Activated CD4-positive, alpha-beta T cell treated with anti-CD3 and anti-CD28 coated beads, Interleukin-2, amount 10 ng/mL, durations not matched to agents 24 days and 14 days (primary cell): Measurements from ENCODE around the gene TAOK1. TPM values are rescaled to one million over a fixed set of nuclear protein-coding genes. Genes with fewer than 3 reads are reported as not detected.

Experiments used
- DNase-seq: peaks from one replicate; pipeline ENCODE4 v3.0.0; 2022
- H3K27ac Mint-ChIP-seq: one replicate; pipeline ENCODE4 v1.8.0; 2022; ENCODE audit warnings: mild to moderate bottlenecking, mixed read lengths
- H3K27me3 Mint-ChIP-seq: one replicate; pipeline ENCODE4 v1.8.0; 2022; ENCODE audit warnings: mixed read lengths
- H3K36me3 Mint-ChIP-seq: one replicate; pipeline ENCODE4 v1.8.0; 2022; ENCODE audit warnings: low read depth, mild to moderate bottlenecking, mixed read lengths
- H3K4me1 Mint-ChIP-seq: one replicate; pipeline ENCODE4 v1.8.0; 2021; ENCODE audit warnings: mixed read lengths
- H3K4me3 Mint-ChIP-seq: one replicate; pipeline ENCODE4 v1.8.0; 2022; ENCODE audit warnings: mild to moderate bottlenecking, moderate library complexity, mixed read lengths
- H3K9me3 Mint-ChIP-seq: one replicate; pipeline ENCODE4 v1.8.0; 2021; ENCODE audit warnings: mixed read lengths
- intact Hi-C: fragments of 100-400 bp; cut with micrococcal nuclease; formaldehyde crosslinking; loops from one replicate; pipeline ENCODE4 v1.15.1; 2023
- total RNA-seq: library from RNA; stranded (reverse); gene quantifications from 2 replicates; pipeline ENCODE4 v1.2.3, GENCODE V29; 2022

Gene TAOK1
- total RNA-seq, 1 donor from 2014 or later, result 43.2 TPM

- H3K4me1 Mint-ChIP-seq, result peaks cover 3% of the 10 kb centered on the region
- H3K36me3 Mint-ChIP-seq, result no peaks in the 10 kb centered on the region
- intact Hi-C loops, result no loop called here
Observed at GRCh38 chr17:29359777-29360176, 30.4 kb upstream of the TAOK1 start.

GRCh38 chr17:29363716-29364115, 26.4 kb upstream of the TAOK1 start:
- no peaks in the 10 kb centered on the region for H3K27me3 Mint-ChIP-seq
- no peaks in the 10 kb centered on the region for H3K4me1 Mint-ChIP-seq
- DNase-seq, result no peak
- no peak overlapping the region for H3K27ac Mint-ChIP-seq
- intact Hi-C loops, result no loop called here
- H3K4me3 Mint-ChIP-seq, result no peak overlapping the region
- no peaks in the 10 kb centered on the region for H3K9me3 Mint-ChIP-seq
- H3K36me3 Mint-ChIP-seq, result no peaks in the 10 kb centered on the region

More at GRCh38 chr17:29359777-29360176, 30.4 kb upstream of the TAOK1 start:
- Mint-ChIP-seq H3K9me3 (no peaks in the 10 kb centered on the region), H3K4me3 (no peak overlapping the region), H3K27me3 (no peaks in the 10 kb centered on the region), H3K27ac (no peak overlapping the region)
- no peak for DNase-seq

GRCh38 chr17:29364691-29365090, 25.5 kb upstream of the TAOK1 start:
- no peak for DNase-seq
- Mint-ChIP-seq H3K4me3 (no peak overlapping the region), H3K4me1 (no peaks in the 10 kb centered on the region), H3K27me3 (no peaks in the 10 kb centered on the region), H3K27ac (no peak overlapping the region), H3K36me3 (no peaks in the 10 kb centered on the region), H3K9me3 (no peaks in the 10 kb centered on the region)
- intact Hi-C loops, result no loop called here

GRCh38 chr17:29368161-29368560, 22.0 kb upstream of the TAOK1 start:
- intact Hi-C loops, result no loop called here
- no peak overlapping the region for H3K4me3 Mint-ChIP-seq
- H3K4me1 Mint-ChIP-seq, result no peaks in the 10 kb centered on the region
- H3K36me3 Mint-ChIP-seq, result no peaks in the 10 kb centered on the region
- no peak overlapping the region for H3K27ac Mint-ChIP-seq
- no peaks in the 10 kb centered on the region for H3K27me3 Mint-ChIP-seq
- DNase-seq, result no peak
- H3K9me3 Mint-ChIP-seq, result no peaks in the 10 kb centered on the region

GRCh38 chr17:29368926-29369325, 21.2 kb upstream of the TAOK1 start:
- no peak for DNase-seq
- H3K4me3 Mint-ChIP-seq, result no peak overlapping the region
- no peaks in the 10 kb centered on the region for H3K27me3 Mint-ChIP-seq
- H3K27ac Mint-ChIP-seq, result no peak overlapping the region
- intact Hi-C loops, result no loop called here
- H3K9me3 Mint-ChIP-seq, result no peaks in the 10 kb centered on the region
- H3K4me1 Mint-ChIP-seq, result no peaks in the 10 kb centered on the region
- H3K36me3 Mint-ChIP-seq, result no peaks in the 10 kb centered on the region

GRCh38 chr17:29369831-29370735, 20.1 kb upstream of the TAOK1 start:
- H3K4me1 Mint-ChIP-seq, result no peaks in the 10 kb centered on the region
- intact Hi-C loops, result loop anchor here (1.0 to 10.0 kb wide), 2 partner anchors 167 to 195 kb away; partner anchors contain the start of genes ABHD15 and TP53I13
- H3K4me3 Mint-ChIP-seq, result no peak overlapping the region
- H3K27ac Mint-ChIP-seq, result no peak overlapping the region
- H3K27me3 Mint-ChIP-seq, result peaks cover under 1% of the 10 kb centered on the region
- no peaks in the 10 kb centered on the region for H3K36me3 Mint-ChIP-seq
- no peaks in the 10 kb centered on the region for H3K9me3 Mint-ChIP-seq
- peak; percentile 82 for DNase-seq

GRCh38 chr17:29376667-29377270, 13.4 kb upstream of the TAOK1 start:
- no peak for DNase-seq
- no peak overlapping the region for H3K4me3 Mint-ChIP-seq
- peaks cover 12% of the 10 kb centered on the region for H3K27me3 Mint-ChIP-seq
- H3K27ac Mint-ChIP-seq, result no peak overlapping the region
- no peaks in the 10 kb centered on the region for H3K36me3 Mint-ChIP-seq
- no peaks in the 10 kb centered on the region for H3K4me1 Mint-ChIP-seq
- H3K9me3 Mint-ChIP-seq, result no peaks in the 10 kb centered on the region
- intact Hi-C loops, result loop anchor here (10.0 kb wide), 1 partner anchor 188 kb away; the partner anchor contains the start of genes ABHD15 and TP53I13

- no peak for DNase-seq
- no peaks in the 10 kb centered on the region for H3K4me1 Mint-ChIP-seq
- no peaks in the 10 kb centered on the region for H3K36me3 Mint-ChIP-seq
- H3K27ac Mint-ChIP-seq, result no peak overlapping the region
- no peak overlapping the region for H3K4me3 Mint-ChIP-seq
- H3K27me3 Mint-ChIP-seq, result peaks cover 12% of the 10 kb centered on the region
- intact Hi-C loops, result loop anchor here (10.0 kb wide), 1 partner anchor 186 kb away; the partner anchor contains the start of genes ABHD15 and TP53I13
- no peaks in the 10 kb centered on the region for H3K9me3 Mint-ChIP-seq
Observed at GRCh38 chr17:29378500-29378899, 11.7 kb upstream of the TAOK1 start.

- Mint-ChIP-seq H3K9me3 (no peaks in the 10 kb centered on the region), H3K4me3 (no peak overlapping the region), H3K27me3 (peaks cover 12% of the 10 kb centered on the region), H3K4me1 (no peaks in the 10 kb centered on the region), H3K27ac (no peak overlapping the region), H3K36me3 (no peaks in the 10 kb centered on the region)
- intact Hi-C loops, result loop anchor here (10.0 kb wide), 1 partner anchor 185 kb away; the partner anchor contains the start of genes ABHD15 and TP53I13
- DNase-seq, result no peak
Observed at GRCh38 chr17:29379084-29379991, 10.8 kb upstream of the TAOK1 start.

GRCh38 chr17:29383686-29384085, 6.5 kb upstream of the TAOK1 start:
- H3K9me3 Mint-ChIP-seq, result no peaks in the 10 kb centered on the region
- no peak overlapping the region for H3K4me3 Mint-ChIP-seq
- no peak overlapping the region for H3K27ac Mint-ChIP-seq
- DNase-seq, result no peak
- intact Hi-C loops, result no loop called here
- no peaks in the 10 kb centered on the region for H3K27me3 Mint-ChIP-seq
- H3K36me3 Mint-ChIP-seq, result no peaks in the 10 kb centered on the region
- no peaks in the 10 kb centered on the region for H3K4me1 Mint-ChIP-seq

DNA sequence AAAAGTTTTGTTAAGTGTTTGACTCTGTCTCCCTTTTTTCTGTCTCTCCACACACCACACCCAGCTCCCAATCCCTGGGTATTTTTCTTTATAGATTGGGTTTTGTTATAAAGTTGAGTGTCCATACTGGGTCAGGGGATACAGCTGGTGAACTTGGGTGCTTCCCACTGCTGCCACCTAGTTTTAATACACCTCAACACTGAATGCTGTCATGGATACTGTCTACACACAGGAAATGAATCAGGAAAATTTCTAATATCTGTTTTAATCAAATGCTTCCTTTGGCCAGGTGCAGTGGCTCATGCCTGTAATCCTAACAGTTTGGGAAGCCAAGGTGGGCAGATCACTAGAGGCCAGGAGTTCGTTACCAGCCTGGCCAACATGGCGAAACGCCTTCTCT, 5.3 kb upstream of the TAOK1 start:
- intact Hi-C loops, result no loop called here
- peaks cover under 1% of the 10 kb centered on the region for H3K36me3 Mint-ChIP-seq
- H3K9me3 Mint-ChIP-seq, result no peaks in the 10 kb centered on the region
- H3K27ac Mint-ChIP-seq, result no peak overlapping the region
- H3K4me1 Mint-ChIP-seq, result peaks cover 6% of the 10 kb centered on the region
- H3K4me3 Mint-ChIP-seq, result no peak overlapping the region
- no peaks in the 10 kb centered on the region for H3K27me3 Mint-ChIP-seq
- DNase-seq, result no peak

- Mint-ChIP-seq H3K27me3 (no peaks in the 10 kb centered on the region), H3K27ac (no peak overlapping the region), H3K4me3 (no peak overlapping the region), H3K36me3 (peaks cover 8% of the 10 kb centered on the region), H3K4me1 (peaks cover 13% of the 10 kb centered on the region), H3K9me3 (no peaks in the 10 kb centered on the region)
- DNase-seq, result no peak
- intact Hi-C loops, result no loop called here
Observed at GRCh38 chr17:29386760-29387159, 3.4 kb upstream of the TAOK1 start.

GRCh38 chr17:29388937-29389336, 1.2 kb upstream of the TAOK1 start:
- H3K36me3 Mint-ChIP-seq, result peaks cover 18% of the 10 kb centered on the region
- H3K4me3 Mint-ChIP-seq, result peak overlapping the region; percentile 43
- no peaks in the 10 kb centered on the region for H3K27me3 Mint-ChIP-seq
- no peaks in the 10 kb centered on the region for H3K9me3 Mint-ChIP-seq
- intact Hi-C loops, result no loop called here
- H3K27ac Mint-ChIP-seq, result no peak overlapping the region
- peaks cover 31% of the 10 kb centered on the region for H3K4me1 Mint-ChIP-seq
- no peak for DNase-seq
